Fibroblast of lung (primary cell): ENCODE measurements around the gene NRDC. TPM values are rescaled to one million over a fixed set of nuclear protein-coding genes. Genes with fewer than 3 reads are reported as not detected.

Source experiments
- DNase-seq, 2 donors: peaks; one replicate each; pipeline versions ENCODE4 v3.0.0 to v3.0.0-alpha.2; 2010; ENCODE audit warnings: low read depth in 2 of 2
- H2AFZ ChIP-seq: 2 replicates; pipeline ENCODE4 v1.5.1; 2012; ENCODE audit warnings: low read length, control low read depth, inconsistent platforms
- H3K27ac ChIP-seq: 2 replicates; pipeline ENCODE4 v1.5.1; 2011; ENCODE audit warnings: low read length, control low read depth; ENCODE audit not compliant: insufficient read depth
- H3K27me3 ChIP-seq: 2 replicates; pipeline ENCODE4 v1.5.1; 2011; ENCODE audit warnings: mild to moderate bottlenecking, low read length; ENCODE audit not compliant: control insufficient read depth, insufficient read depth
- H3K36me3 ChIP-seq: 2 replicates; pipeline ENCODE4 v1.5.1; 2011; ENCODE audit warnings: low read length; ENCODE audit not compliant: control insufficient read depth, insufficient read depth
- H3K4me1 ChIP-seq: 2 replicates; pipeline ENCODE4 v1.5.1; 2011; ENCODE audit warnings: low read length; ENCODE audit not compliant: control insufficient read depth, insufficient read depth; ENCODE audit errors: extremely low read depth
- H3K4me2 ChIP-seq: 2 replicates; pipeline ENCODE4 v1.5.1; 2011; ENCODE audit warnings: low read length, control low read depth; ENCODE audit not compliant: insufficient read depth; ENCODE audit errors: extremely low read depth
- H3K4me3 ChIP-seq, 4 experiments: fragments of 200-600 bp in 1 of 4; sonication (generic) in 1 of 4; replicated peaks in 1 of 4; 2 replicates each; pipeline ENCODE4 v1.5.1; 2011 to 2016; ENCODE audit warnings: low read length in 4 of 4, low read depth in 3 of 4, mild to moderate bottlenecking in 3 of 4, control low read depth in 2 of 4, inconsistent platforms in 1 of 4, mixed read lengths in 1 of 4; ENCODE audit not compliant: insufficient read depth in 1 of 4; ENCODE audit errors: control extremely low read depth in 1 of 4
- H3K79me2 ChIP-seq: 2 replicates; pipeline ENCODE4 v1.5.1; 2012; ENCODE audit warnings: mild to moderate bottlenecking, low read length, inconsistent platforms; ENCODE audit not compliant: control insufficient read depth, insufficient read depth
- H3K9ac ChIP-seq: 2 replicates; pipeline ENCODE4 v1.5.1; 2011; ENCODE audit warnings: mild to moderate bottlenecking, low read length, control low read depth; ENCODE audit not compliant: insufficient read depth
- H3K9me3 ChIP-seq: 2 replicates; pipeline ENCODE4 v1.5.1; 2012; ENCODE audit warnings: low read depth, low read length; ENCODE audit not compliant: control insufficient read depth, insufficient read depth
- H4K20me1 ChIP-seq: 2 replicates; pipeline ENCODE4 v1.5.1; 2011; ENCODE audit warnings: low read length; ENCODE audit not compliant: control insufficient read depth, insufficient read depth; ENCODE audit errors: extremely low read depth
- CTCF ChIP-seq, 2 donors: IDR thresholded peaks in 1 of 2; conservative IDR thresholded peaks in 1 of 2; 1 replicate in 1 of 2; 2 replicates in 1 of 2; pipeline ENCODE4 v1.5.1; 2011 to 2012; ENCODE audit warnings: low read length in 2 of 2, control low read depth in 1 of 2, inconsistent platforms in 1 of 2, low read depth in 1 of 2, mild to moderate bottlenecking in 1 of 2
- EZH2 ChIP-seq: IDR thresholded peaks from 2 replicates; pipeline ENCODE4 v1.5.1; 2012; ENCODE audit warnings: low read length, control low read depth, mild to moderate bottlenecking; ENCODE audit errors: missing control alignments
- polyA plus RNA-seq, 2 donors: library from polyadenylated mRNA; depleted of rRNA in 1 of 2; stranded (reverse) in 1 of 2; unstranded in 1 of 2; fragments of >200 nt; gene quantifications; 2 replicates each; pipeline ENCODE4 v1.2.1, GENCODE V29; 2011 to 2012; ENCODE audit warnings: missing spikeins in 1 of 2
- total RNA-seq: library from RNA; depleted of rRNA; stranded (reverse); fragments of >200 nt; gene quantifications from 2 replicates; pipeline ENCODE4 v1.2.1, GENCODE V29; 2014

Gene NRDC
- total and polyA plus RNA-seq, 2 donors (not counting 1 experiment from before 2014, with no cell fraction given), result 116 to 142 TPM

- H3K79me2 ChIP-seq, result peaks cover 34% of the 10 kb centered on the region
These were observed 22.9 kb downstream of the NRDC start for GRCh38 chr1:51855624-51856023.

GRCh38 chr1:51853360-51853759, 25.2 kb downstream of the NRDC start:
- Histone ChIP-seq H3K79me2 (peaks cover 18% of the 10 kb centered on the region), H2AFZ (no peak overlapping the region), H3K36me3 (no peaks in the 10 kb centered on the region), H3K4me2 (no peak overlapping the region), H3K27ac (no peak overlapping the region), H3K9ac (no peak overlapping the region), H4K20me1 (no peaks in the 10 kb centered on the region), H3K4me3 (no peak overlapping the region), H3K4me1 (no peaks in the 10 kb centered on the region), H3K27me3 (no peaks in the 10 kb centered on the region), H3K9me3 (no peaks in the 10 kb centered on the region)
- no peak for TF ChIP-seq CTCF (conservative IDR thresholded peaks at IDR 0.05 in 1 of 2, IDR thresholded peaks at IDR 0.05 in 1 of 2; ENCODE audit: low read depth in 1 of 2, low read length in 2 of 2)
- TF ChIP-seq EZH2, result no peak
- DNase-seq, result no peak

More at GRCh38 chr1:51855624-51856023, 22.9 kb downstream of the NRDC start:
- Histone ChIP-seq H3K9ac (no peak overlapping the region), H3K9me3 (no peaks in the 10 kb centered on the region), H3K4me1 (no peaks in the 10 kb centered on the region), H3K4me2 (no peak overlapping the region), H3K4me3 (no peak overlapping the region), H3K27ac (no peak overlapping the region), H4K20me1 (no peaks in the 10 kb centered on the region), H2AFZ (no peak overlapping the region), H3K36me3 (no peaks in the 10 kb centered on the region), H3K27me3 (no peaks in the 10 kb centered on the region)
- DNase-seq, result no peak
- no peak for TF ChIP-seq EZH2
- no peak for TF ChIP-seq CTCF (conservative IDR thresholded peaks at IDR 0.05 in 1 of 2, IDR thresholded peaks at IDR 0.05 in 1 of 2; ENCODE audit: low read depth in 1 of 2, low read length in 2 of 2)

GRCh38 chr1:51851882-51852396, 26.6 kb downstream of the NRDC start:
- H4K20me1 ChIP-seq, result no peaks in the 10 kb centered on the region
- H2AFZ ChIP-seq, result no peak overlapping the region
- no peak overlapping the region for H3K4me2 ChIP-seq
- no peak for DNase-seq
- H3K27ac ChIP-seq, result no peak overlapping the region
- H3K4me3 ChIP-seq, result no peak overlapping the region
- H3K9me3 ChIP-seq, result no peaks in the 10 kb centered on the region
- TF ChIP-seq CTCF (conservative IDR thresholded peaks at IDR 0.05 in 1 of 2, IDR thresholded peaks at IDR 0.05 in 1 of 2; ENCODE audit: low read depth in 1 of 2, low read length in 2 of 2) (no peak), EZH2 (no peak)
- H3K4me1 ChIP-seq, result no peaks in the 10 kb centered on the region
- no peaks in the 10 kb centered on the region for H3K27me3 ChIP-seq
- no peak overlapping the region for H3K9ac ChIP-seq
- peaks cover 19% of the 10 kb centered on the region for H3K79me2 ChIP-seq
- no peaks in the 10 kb centered on the region for H3K36me3 ChIP-seq
